Neural cell (in vitro differentiated cells): Measurements from ENCODE around the gene ASCC3.
A peak's percentile ranks its signal among the peaks of the same experiment; 100 is the strongest.

Source experiments
- CTCF ChIP-seq: fragments of 450-650 bp; IDR thresholded peaks from 2 replicates; pipeline ENCODE4 v1.5.1; 2014; ENCODE audit warnings: antibody characterized with exemption, mild to moderate bottlenecking, moderate library complexity; ENCODE audit not compliant: poor library complexity, severe bottlenecking
- EP300 ChIP-seq: fragments of 450-650 bp; conservative IDR thresholded peaks from 2 replicates; pipeline ENCODE4 v1.6.1; 2014; ENCODE audit warnings: antibody characterized with exemption, mild to moderate bottlenecking, moderate library complexity; ENCODE audit not compliant: poor library complexity, severe bottlenecking
- EZH2 ChIP-seq: fragments of 200-600, 300-800 bp; shearing (Covaris generic), sonication (generic); IDR thresholded peaks from 2 replicates; pipeline ENCODE4 v1.6.1; 2014; ENCODE audit warnings: antibody characterized with exemption, low read length, borderline replicate concordance, mild to moderate bottlenecking; ENCODE audit not compliant: insufficient read depth, poor library complexity, severe bottlenecking
- POLR2AphosphoS5 ChIP-seq: IDR thresholded peaks from 2 replicates; pipeline ENCODE4 v1.6.1; 2012
- TAF1 ChIP-seq: IDR thresholded peaks from 2 replicates; pipeline ENCODE4 v1.6.1; 2012; ENCODE audit warnings: low read depth

DNA sequence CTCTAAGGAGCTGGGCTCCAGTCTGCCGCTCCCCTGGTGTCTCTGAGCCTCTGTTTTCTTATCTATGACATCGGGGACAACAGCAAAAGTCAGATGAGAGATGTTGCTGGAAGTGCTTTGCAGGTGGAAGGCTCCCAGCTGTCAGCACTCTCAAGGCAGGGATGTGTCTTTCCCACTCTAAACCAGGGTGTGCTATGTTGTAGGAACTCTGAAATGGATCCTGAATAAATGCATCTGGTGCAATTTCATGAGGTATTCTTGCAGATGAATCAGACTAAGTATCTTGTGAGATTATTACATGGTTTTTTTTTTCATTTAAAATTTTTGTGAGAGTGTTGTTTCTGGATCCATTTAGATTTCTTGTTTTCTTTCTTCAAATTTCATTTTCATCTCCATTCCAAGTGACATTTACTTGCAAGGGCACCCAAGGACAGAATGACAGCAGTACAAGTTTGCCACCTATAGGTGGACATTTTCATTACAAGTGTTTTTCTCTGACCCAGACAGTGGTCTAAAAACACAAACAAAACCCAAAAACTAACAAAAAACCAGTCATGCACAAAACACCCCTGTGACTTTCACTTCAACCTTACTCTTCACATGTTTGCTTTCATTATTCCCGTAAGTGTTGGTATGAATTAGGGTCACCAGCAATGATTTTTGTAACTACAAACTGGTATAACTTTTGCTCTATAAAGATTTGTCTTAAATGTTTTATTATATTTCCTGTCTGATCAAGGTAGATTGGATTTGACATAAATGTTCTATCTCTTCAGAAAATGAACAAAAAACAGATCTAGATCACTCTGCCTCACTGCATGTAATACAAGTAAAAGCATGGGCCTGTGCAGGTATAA, 401.7 kb downstream of the ASCC3 start:
- TF ChIP-seq EZH2 (no peak), POLR2AphosphoS5 (no peak), CTCF (peak; percentile 76), EP300 (no peak), TAF1 (no peak)
